Activated CD8-positive, alpha-beta memory T cell treated with anti-CD3 and anti-CD28 coated beads, Interleukin-2, amount 50 U/mL, for 24 hours (primary cell): ENCODE measurements around the gene BRD3OS.

ENCODE experiments used
- DNase-seq: peaks from one replicate; pipeline ENCODE4 v3.0.0-alpha.2; 2020; ENCODE audit errors: extremely low read depth

BRD3OS gene

GRCh38 chr9:134034215-134035040, 9.1 kb downstream of the BRD3OS start:
- no peak for DNase-seq

DNA sequence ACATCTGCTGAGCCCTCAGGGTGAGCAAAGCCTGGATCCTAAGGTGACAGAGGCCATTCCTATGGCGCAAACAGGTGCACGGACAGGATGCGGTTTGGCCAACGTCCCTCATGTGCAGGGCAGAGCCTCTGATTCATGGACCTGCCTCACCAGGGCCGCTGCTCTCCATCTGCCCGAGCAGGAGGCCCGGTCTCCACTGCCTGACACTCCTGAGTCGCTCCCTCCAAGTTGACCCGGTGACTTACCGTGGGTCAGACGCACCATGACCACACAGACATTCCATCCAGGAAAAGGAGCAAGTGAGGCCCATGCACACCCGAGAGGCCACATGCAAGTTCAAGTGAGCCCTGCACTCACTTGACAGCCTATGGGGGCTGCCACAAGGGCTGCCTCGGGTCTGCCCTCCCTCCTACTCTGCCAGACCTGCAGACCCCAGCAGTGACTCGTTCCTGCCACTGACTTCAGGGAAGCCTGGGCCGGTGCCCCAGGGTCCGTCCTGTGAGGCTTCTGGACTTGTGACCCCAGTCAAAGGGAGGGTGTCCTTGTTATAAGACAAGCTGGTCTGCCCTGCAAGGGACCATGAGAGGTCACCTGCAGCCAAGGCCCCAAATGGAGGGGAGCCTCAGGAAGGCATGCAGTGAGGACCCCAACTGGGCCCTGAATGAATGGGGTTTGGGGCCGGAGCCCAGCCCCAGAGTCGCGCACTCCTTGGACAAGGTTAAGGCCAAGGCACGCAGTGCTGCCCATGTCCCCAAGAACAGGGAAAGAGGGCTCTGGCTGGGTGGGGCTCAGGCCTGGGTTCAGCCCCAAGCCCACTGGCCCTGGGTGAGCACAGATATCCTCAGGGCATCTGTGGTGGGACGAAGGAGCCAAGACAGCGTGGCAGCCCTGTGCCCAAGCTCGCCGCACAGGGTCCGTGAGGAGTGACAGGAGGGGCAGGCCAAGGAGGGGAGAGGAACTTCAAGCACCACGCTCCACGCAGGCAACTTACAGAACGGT, 10.1 kb downstream of the BRD3OS start:
- DNase-seq = no peak

GRCh38 chr9:134036130-134036529, 10.8 kb downstream of the BRD3OS start:
- DNase-seq = no peak

- DNase-seq = no peak
Observed at GRCh38 chr9:134037641-134038040, 12.4 kb downstream of the BRD3OS start.

DNA sequence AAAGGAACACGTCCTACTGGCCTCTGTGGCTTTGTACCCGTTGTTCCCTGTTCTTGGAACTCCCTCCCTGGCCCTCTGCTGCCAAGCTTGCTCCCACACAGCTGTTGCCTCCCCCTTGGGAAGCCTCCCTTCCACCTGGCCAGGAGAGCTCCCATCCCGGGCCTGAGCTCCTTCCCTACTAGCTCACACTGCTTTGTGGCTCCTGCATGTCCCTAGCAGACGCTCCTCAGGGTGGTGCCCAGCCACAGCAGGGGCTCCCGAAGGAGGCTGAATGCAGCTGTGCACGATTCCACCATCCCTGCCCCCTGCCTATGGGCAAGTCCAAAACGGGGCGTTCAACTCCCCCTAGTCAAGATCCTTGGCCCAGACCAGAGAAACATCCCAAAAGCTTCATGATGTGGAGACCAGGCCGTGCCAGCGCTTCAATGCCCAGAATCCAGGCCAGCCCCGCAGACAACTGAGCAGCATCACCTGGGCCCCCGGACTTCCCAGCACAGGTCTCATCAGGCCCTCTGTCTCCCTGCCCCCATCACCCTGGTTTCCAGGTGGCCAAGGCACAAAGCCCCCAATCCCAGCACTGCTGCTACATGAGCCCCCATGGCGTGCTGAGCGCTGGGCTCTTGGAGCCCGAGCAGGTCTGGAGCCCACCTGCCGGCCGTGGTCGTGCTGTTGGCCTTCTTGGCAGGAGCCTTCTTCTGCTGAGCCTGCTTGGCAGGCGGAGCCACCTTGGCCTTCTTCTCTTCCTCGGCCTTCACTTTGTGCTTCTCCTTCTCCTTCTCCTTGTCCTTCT, 14.3 kb downstream of the BRD3OS start:
- DNase-seq = no peak

DNA sequence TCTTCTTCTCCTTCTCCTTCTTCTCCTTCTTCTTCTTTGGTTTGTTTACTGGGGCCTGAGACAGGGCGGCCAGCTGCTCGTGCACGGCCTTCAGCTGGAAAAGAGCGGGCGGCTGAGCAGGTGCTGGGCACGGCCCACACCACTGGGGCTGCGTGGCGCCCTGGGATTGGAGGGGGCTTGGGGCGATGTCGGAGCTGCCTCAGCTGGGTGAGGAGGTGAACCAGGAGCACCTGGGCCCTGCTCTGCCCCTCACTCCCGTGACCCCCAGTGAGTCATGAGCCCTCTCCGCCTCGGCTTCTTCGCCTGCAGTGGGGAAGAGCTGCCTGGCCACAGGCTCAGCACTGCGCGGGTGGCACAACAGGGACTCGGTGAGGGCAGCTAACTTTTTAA, 14.9 kb downstream of the BRD3OS start:
- no peak for DNase-seq

DNA sequence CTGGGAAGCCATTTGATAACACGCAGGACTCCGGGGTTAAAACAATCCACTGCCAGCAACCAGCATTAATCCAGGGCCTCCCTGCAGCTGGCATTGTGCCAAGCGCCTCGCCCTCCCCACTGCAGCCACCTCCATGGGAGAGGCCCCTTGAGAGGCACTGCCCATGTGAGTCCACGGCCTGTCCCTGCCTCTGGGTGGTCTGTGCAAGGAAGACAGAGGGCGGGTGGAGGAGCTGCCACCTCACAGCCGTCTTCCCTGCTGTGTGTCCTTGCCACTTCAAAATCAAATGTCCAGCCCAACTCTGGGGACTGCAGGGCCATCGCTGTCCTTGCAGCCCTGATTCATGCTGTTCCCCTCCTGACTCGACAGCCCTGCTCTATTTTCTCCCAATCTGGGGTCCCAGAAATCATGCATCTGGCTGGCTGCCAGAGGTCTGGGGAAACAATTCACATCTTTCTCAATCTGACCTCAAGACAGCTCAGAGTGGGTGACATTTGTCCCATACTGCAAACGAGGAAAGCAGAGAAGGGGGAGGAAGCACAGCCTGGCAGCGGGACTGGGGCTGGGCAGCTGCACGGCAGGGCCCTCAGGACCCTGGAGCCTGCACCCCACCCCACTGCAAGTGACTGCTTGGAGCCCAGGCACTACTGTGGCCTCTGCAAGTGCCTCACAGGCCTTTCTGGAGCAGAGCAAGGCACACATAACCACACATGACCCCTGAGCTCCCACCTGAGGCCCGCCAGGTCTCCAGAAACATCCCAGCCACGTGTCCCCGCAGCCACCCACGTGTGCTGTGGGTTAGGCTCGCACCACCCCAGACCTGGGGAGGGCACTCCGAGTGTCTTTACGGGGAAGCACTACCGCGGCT, 15.7 kb downstream of the BRD3OS start:
- no peak for DNase-seq

- no peak for DNase-seq
Observed at GRCh38 chr9:134041649-134041962, 16.3 kb downstream of the BRD3OS start.

DNA sequence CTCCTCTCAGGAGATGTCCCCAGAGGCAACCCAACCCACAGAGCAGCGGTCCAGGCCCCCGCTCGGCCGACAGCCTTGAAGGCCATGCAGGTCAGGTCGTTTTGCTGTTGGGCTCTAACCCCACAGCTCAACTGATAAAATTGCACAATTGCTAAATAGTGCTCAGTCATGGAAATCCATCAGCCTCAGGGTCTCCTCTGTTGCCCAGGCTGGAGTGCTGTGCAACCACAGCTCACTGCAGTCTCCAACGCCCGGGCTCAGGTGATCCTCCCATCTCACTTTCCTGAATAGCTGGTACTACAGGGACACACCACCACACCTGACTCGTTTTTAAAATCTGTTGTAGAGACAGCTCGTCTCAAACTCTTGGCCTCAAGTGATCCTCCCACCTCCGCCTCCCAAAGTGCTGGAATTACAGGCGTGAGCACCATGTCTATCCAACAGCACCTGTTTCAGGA, 18.3 kb downstream of the BRD3OS start:
- no peak for DNase-seq

DNA sequence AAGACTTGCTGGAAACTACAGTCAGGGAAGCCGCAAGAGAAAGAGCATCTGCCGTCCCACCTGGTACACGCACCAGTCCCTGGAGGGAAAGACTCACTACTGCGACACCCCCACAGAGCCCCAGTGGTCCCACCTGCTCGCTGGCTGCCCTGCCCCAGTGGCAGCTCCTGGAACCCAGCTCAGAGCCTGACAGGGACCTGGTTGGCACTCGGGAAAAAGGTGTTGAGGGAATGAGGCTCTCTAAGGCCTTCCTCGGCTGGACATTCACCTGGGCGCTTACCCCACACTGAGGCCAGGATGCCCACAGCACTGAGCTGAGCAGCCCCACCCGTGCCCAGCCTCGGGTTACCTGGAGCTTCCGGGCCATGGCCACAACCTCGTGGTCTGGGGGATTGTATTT, 19.7 kb downstream of the BRD3OS start:
- no peak for DNase-seq

DNA sequence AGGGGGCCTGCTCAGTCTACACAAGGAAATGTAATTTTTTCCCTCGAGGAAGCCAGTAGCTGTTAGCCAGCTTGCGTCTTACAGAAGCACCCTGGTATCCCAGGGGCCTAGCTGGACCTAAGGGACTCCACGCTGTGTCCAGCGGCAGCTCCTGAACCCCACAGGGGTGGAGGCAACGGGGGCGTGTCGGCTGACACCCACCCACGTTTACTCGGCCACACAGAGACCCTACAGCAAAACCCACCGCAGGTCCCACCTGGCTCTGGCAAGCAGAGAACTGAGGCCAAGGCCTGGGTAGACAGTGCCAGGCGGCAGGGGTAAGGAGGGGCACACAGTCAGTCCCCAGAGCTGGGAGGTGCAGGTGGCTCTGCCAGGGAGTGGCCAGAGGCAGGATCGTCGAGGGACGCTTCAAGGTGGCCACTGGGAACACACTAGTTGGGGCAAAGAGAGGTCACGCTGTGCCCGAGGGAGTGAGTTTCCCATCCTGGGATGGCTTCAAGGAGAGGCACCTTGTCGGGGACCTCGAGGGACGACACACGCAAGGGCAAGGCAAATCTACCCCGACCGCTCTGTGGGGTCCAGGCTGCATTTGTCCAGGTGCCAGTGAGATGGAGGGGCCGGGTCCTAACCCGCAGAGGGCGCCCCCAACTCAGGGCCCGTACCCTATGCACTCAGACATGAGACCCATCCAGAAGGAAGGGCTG, 20.7 kb downstream of the BRD3OS start:
- DNase-seq = no peak

DNA sequence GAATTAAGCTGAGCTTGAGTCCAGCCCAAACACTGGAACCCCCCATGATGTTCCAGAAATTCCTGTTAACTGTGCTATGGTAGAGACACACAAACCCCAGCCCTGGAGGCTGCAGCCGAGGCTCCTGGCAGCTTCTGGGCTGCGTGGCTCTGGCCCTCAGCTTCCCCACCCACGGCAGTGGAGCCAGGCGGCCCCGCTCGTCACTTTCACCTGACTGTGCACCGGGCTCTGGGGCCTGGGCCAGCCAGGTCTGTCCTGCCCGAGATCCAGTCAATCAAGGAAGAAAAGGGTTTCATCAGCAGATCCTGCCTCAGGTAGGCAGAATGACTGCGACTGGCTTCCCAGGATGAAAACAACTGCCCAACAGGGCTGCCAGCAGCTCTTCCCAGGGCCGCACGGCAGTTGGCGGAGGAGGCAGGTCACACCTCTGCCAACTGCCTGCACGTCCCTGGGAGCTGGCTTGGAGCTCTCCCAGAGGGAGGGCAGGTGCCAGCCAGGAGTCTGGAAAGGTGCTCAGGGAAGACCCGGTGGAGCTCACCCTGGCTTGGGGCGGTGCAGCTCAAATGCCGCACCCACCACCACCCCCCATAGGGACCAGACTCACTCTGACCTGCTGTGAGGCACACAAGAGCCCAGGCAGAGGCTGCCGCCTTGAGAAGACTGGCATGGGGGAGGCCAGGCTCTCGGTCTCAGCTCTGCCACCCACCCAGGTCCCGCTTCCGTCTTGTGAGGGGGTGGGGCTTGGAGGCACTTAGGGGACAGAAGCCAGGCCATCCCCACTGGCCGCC, 21.8 kb downstream of the BRD3OS start:
- no peak for DNase-seq

GRCh38 chr9:134047868-134048581, 22.7 kb downstream of the BRD3OS start:
- no peak for DNase-seq

- DNase-seq = no peak
Observed at GRCh38 chr9:134048582-134048968, 23.3 kb downstream of the BRD3OS start.

DNA sequence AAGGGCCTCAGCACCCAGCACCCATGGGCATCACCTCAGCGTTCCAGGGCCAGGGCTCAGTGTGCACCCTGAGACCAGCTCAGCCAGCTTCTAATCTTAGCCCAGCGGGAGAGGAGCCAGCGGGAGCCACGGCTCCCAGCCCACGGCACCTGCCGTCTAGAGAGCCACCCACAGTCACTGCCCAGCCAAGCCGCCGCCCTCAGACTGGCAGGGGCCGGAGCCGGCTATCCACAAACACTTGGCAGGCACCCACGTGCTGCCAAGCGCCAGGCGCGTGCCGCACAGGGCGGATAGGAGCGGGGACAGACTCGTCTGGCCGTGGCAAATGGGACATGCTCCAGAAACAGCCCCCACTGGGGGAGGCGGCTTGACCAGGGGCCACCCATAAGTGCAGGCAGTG, 24.0 kb downstream of the BRD3OS start:
- DNase-seq = no peak

GRCh38 chr9:134049772-134050588, 24.7 kb downstream of the BRD3OS start:
- DNase-seq = no peak

GRCh38 chr9:134050726-134051125, 25.4 kb downstream of the BRD3OS start:
- DNase-seq = no peak

DNA sequence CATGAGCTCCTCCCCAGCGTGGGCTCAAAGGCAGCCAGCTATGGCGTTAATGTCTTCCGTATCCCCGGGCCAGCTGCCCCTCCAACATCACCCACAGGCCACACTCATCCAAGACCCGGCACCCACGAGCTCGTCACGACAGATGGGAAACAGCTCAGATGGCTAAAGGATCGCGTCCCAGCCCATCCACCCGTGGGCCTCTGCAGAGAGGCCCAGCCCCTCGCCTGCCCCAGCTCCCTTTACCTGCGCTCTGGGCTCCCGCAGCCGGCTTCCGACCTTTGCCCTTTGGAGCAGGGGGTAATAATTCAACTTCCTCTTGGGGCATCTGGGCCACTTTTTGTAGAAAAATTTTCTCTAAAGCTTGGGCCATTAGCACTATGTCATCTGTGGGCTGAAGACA, 26.0 kb downstream of the BRD3OS start:
- DNase-seq = no peak
